GM19023 (cell line): ENCODE measurements around the gene PTGDR.

Source experiments
- ATAC-seq: cut with Tn5 transposase; IDR thresholded peaks from one replicate; pipeline ENCODE4 v1.9.1; 2021; ENCODE audit warnings: mild to moderate bottlenecking, moderate library complexity; ENCODE audit not compliant: unreplicated experiment

Gene PTGDR

GRCh38 chr14:52267501-52268278 is at the start of gene PTGDR:
TSS of gene PTGDR (plus strand) at chr14:52267698. CDS start at chr14:52267815, 117 bp downstream.
- ATAC-seq, result no peak

- ATAC-seq, result no peak
These were observed 47.9 kb upstream of the PTGDR start for GRCh38 chr14:52219488-52220084.

GRCh38 chr14:52220924-52221811 is 46.3 kb upstream of the PTGDR start:
- no peak for ATAC-seq

GRCh38 chr14:52222901-52223300 is 44.6 kb upstream of the PTGDR start:
- ATAC-seq, result no peak

GRCh38 chr14:52227619-52228222 is 39.8 kb upstream of the PTGDR start:
- ATAC-seq, result no peak

GRCh38 chr14:52233693-52234092 is 33.8 kb upstream of the PTGDR start:
- no peak for ATAC-seq

- no peak for ATAC-seq
These were observed 32.1 kb upstream of the PTGDR start for GRCh38 chr14:52235434-52235833.

- ATAC-seq, result no peak
These were observed 31.5 kb upstream of the PTGDR start for GRCh38 chr14:52235866-52236510.

GRCh38 chr14:52238682-52239081 is 28.8 kb upstream of the PTGDR start:
- no peak for ATAC-seq

GRCh38 chr14:52240623-52241022 is 26.9 kb upstream of the PTGDR start:
- no peak for ATAC-seq

- ATAC-seq, result no peak
These were observed 26.3 kb upstream of the PTGDR start for GRCh38 chr14:52241087-52241793.

- peak; percentile 77 for ATAC-seq
These were observed 23.2 kb upstream of the PTGDR start for GRCh38 chr14:52244328-52244727.

- no peak for ATAC-seq
These were observed 22.5 kb upstream of the PTGDR start for GRCh38 chr14:52244997-52245396.

- no peak for ATAC-seq
These were observed 19.4 kb upstream of the PTGDR start for GRCh38 chr14:52248057-52248456.

GRCh38 chr14:52251724-52252123 is 15.8 kb upstream of the PTGDR start:
- no peak for ATAC-seq

- ATAC-seq, result no peak
These were observed 14.0 kb upstream of the PTGDR start for GRCh38 chr14:52253503-52253902.

GRCh38 chr14:52254086-52254485 is 13.4 kb upstream of the PTGDR start:
- no peak for ATAC-seq

- ATAC-seq, result no peak
These were observed 8.7 kb upstream of the PTGDR start for GRCh38 chr14:52258783-52259182.

- no peak for ATAC-seq
These were observed 8.1 kb upstream of the PTGDR start for GRCh38 chr14:52259434-52259833.

- no peak for ATAC-seq
These were observed 4.9 kb upstream of the PTGDR start for GRCh38 chr14:52262600-52262999.
